Immature natural killer cell (primary cell): Measurements from ENCODE around the gene HEATR5A. TPM values are rescaled to one million over a fixed set of nuclear protein-coding genes. Genes with fewer than 3 reads are reported as not detected.

Source experiments
- DNase-seq, 3 donors: peaks; one replicate each; pipeline ENCODE4 v3.0.0; 2022; ENCODE audit warnings: mixed read lengths in 1 of 3
- H3K27ac Mint-ChIP-seq, 6 donors: one replicate each; pipeline ENCODE4 v1.8.0; 2020; ENCODE audit warnings: mixed read lengths in 6 of 6, mild to moderate bottlenecking in 5 of 6, inconsistent platforms in 4 of 6, moderate library complexity in 3 of 6
- H3K27me3 Mint-ChIP-seq, 3 donors: one replicate each; pipeline ENCODE4 v1.8.0; 2020 to 2021; ENCODE audit warnings: low read depth in 3 of 3, mild to moderate bottlenecking in 3 of 3, mixed read lengths in 3 of 3, moderate library complexity in 3 of 3, inconsistent platforms in 1 of 3
- H3K36me3 Mint-ChIP-seq, 3 donors: one replicate each; pipeline ENCODE4 v1.8.0; 2020; ENCODE audit warnings: mixed read lengths in 3 of 3, inconsistent platforms in 2 of 3, mild to moderate bottlenecking in 2 of 3
- H3K4me1 Mint-ChIP-seq, 2 donors: one replicate each; pipeline ENCODE4 v1.8.0; 2020; ENCODE audit warnings: inconsistent platforms in 2 of 2, mild to moderate bottlenecking in 2 of 2, mixed read lengths in 2 of 2, moderate library complexity in 1 of 2
- H3K4me3 Mint-ChIP-seq, 5 donors: one replicate each; pipeline ENCODE4 v1.8.0; 2020; ENCODE audit warnings: mild to moderate bottlenecking in 5 of 5, mixed read lengths in 5 of 5, inconsistent platforms in 3 of 5, moderate library complexity in 3 of 5
- H3K9me3 Mint-ChIP-seq, 6 donors: one replicate each; pipeline ENCODE4 v1.8.0; 2020; ENCODE audit warnings: mild to moderate bottlenecking in 6 of 6, mixed read lengths in 6 of 6, inconsistent platforms in 4 of 6, moderate library complexity in 3 of 6
- polyA plus RNA-seq, 3 donors: library from polyadenylated mRNA; unstranded; fragments of 300-500 nt; fragmentation: Illumina TruSeq; gene quantifications; one replicate each; pipeline ENCODE4 v1.2.3, GENCODE V29; 2021

Gene HEATR5A
- polyA plus RNA-seq, 3 donors from 2014 or later, result 7.7 to 8.9 (median 8.9) TPM

DNA sequence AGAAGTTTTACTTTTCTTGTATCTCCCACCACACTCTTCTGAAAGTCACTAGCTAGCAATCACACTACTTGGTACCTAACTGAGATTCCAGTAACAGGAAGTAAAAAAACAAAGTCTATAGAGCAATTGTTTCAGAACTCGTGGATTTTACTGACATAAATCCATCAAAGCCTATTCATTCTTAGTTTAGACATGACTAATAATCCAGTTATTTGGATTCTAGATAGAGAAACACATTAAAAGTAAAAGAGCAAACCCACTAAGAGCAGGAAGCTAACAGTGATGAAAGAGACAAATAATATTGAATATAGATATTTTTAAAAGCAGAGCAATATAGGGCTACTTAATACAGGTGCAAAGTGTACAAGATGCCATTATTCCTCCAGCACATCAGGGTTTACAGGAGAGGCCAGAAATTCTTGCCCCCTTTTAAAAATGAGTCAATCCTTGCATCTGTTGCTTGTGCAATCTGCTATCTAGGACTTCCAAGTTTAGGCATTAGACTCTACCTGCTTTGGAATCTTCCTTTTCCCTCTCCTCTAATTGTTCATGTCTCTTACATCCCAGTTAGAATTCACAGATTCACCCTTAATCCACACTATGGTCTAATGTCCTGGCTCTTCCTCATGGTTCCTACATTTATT, 6.0 kb downstream of the HEATR5A start:
- H3K36me3 Mint-ChIP-seq, result peaks cover 0 to 4% (median 0%) of the 10 kb centered on the region in 3 donors
- H3K4me3 Mint-ChIP-seq, result no peak overlapping the region
- peaks cover 0 to 2% (median 0%) of the 10 kb centered on the region in 3 donors for H3K27me3 Mint-ChIP-seq
- no peak overlapping the region for H3K27ac Mint-ChIP-seq
- no peak for DNase-seq
- H3K4me1 Mint-ChIP-seq, result peaks cover 7 to 32% of the 10 kb centered on the region in 2 donors
- H3K9me3 Mint-ChIP-seq, result no peaks in the 10 kb centered on the region

GRCh38 chr14:31411218-31411727, 9.1 kb downstream of the HEATR5A start:
- no peaks in the 10 kb centered on the region for H3K27me3 Mint-ChIP-seq
- H3K4me3 Mint-ChIP-seq, result no peak overlapping the region
- peaks cover 0 to 15% of the 10 kb centered on the region in 2 donors for H3K4me1 Mint-ChIP-seq
- H3K9me3 Mint-ChIP-seq, result no peaks in the 10 kb centered on the region
- no peak for DNase-seq
- peaks cover 0 to 4% (median 0%) of the 10 kb centered on the region in 3 donors for H3K36me3 Mint-ChIP-seq
- no peak overlapping the region for H3K27ac Mint-ChIP-seq

DNA sequence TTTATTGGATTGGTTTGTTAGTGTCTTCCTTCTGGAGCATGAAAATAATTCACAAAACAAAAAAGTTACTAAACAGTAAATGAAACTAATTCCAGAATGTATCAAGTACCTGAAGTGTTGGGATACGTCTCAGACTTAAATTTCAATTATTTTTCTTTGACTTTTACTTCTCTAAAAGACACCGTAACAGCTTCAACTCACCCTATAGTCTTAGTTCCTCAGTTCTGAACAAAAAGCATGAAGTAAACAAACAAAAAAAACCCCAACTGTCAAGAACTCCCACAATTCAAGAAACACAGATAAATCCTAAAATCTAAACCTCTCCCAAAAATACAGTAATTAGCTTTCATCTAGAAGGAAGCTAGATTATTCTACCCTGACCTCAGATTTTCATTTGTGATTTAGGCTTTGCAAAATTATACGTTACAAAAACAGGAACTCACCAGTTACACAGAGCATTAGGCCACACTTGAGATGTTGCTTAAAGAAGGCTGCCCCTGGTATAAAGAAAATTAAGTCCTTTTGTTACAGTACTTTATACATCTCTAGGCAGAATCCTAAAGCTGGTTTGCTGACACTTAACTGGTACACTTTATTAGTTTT, 10.2 kb downstream of the HEATR5A start:
- peak overlapping the region in 1 of 6 donors; percentile 13 for H3K27ac Mint-ChIP-seq
- H3K4me1 Mint-ChIP-seq, result peaks cover 0 to 15% of the 10 kb centered on the region in 2 donors

DNA sequence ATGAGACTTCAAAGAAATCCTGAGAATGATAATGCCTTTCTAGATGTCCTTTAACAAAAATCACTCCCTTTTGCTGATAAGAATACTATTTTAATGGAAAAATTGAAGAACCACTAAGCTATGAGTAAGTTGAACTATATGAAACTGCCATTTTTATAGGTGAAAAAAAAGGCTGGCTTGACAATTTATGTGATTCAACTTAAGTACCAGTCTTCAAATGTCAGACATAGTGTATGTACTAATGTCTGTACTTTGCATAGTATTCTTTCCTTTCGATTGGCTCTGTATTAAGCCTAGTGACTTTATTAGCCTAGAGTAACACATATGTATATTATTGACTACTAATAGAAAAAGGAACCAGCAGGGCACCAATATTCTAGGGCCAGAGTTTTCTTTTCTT, 11.9 kb downstream of the HEATR5A start:
- H3K4me3 Mint-ChIP-seq, result no peak overlapping the region
- peaks cover 0 to 4% (median 0%) of the 10 kb centered on the region in 3 donors for H3K36me3 Mint-ChIP-seq
- DNase-seq, result no peak
- H3K9me3 Mint-ChIP-seq, result no peaks in the 10 kb centered on the region
- H3K27me3 Mint-ChIP-seq, result no peaks in the 10 kb centered on the region
- no peak overlapping the region for H3K27ac Mint-ChIP-seq
- peaks cover 0 to 7% of the 10 kb centered on the region in 2 donors for H3K4me1 Mint-ChIP-seq

More for the DNA sequence above, 10.2 kb downstream of the HEATR5A start:
- H3K9me3 Mint-ChIP-seq, result no peaks in the 10 kb centered on the region
- H3K4me3 Mint-ChIP-seq, result peak overlapping the region in 1 of 5 donors; percentile 14
- H3K27me3 Mint-ChIP-seq, result no peaks in the 10 kb centered on the region
- peaks cover 0 to 4% (median 0%) of the 10 kb centered on the region in 3 donors for H3K36me3 Mint-ChIP-seq
- DNase-seq, result no peak

DNA sequence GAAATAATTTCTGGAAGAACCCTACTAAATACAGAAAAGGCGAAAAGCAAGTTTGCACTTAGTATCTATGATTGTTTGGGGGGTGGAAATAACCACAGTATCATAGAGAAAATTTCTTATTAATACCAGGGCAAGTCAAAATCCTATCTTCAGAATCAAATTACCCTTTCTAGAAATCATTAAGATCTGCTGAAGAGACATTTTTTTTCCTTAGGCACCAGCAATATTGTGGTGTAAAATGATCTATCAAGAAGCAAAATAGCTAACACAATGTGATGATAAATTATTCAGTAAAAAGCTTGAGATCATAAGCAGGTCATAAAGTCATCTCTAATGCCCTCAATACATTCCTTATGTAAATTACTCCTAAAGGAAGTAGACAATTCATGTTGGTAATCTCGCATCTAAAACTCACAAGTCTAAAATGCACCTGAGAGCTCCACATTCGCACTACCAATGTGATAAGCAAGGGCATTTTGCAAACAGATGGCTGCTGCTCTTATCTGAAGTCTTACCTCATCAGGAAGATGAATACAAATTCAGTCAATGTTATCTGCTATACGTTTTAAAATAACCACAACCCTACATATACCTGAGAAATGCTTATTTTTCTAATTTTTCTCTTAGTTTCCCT, 14.6 kb downstream of the HEATR5A start:
- Mint-ChIP-seq H3K4me1 (peaks cover 0 to 7% of the 10 kb centered on the region in 2 donors), H3K9me3 (no peaks in the 10 kb centered on the region), H3K36me3 (peaks cover 3 to 11% (median 4%) of the 10 kb centered on the region in 3 donors), H3K4me3 (no peak overlapping the region), H3K27ac (no peak overlapping the region), H3K27me3 (peaks cover 0 to 2% (median 0%) of the 10 kb centered on the region in 3 donors)
- no peak for DNase-seq

DNA sequence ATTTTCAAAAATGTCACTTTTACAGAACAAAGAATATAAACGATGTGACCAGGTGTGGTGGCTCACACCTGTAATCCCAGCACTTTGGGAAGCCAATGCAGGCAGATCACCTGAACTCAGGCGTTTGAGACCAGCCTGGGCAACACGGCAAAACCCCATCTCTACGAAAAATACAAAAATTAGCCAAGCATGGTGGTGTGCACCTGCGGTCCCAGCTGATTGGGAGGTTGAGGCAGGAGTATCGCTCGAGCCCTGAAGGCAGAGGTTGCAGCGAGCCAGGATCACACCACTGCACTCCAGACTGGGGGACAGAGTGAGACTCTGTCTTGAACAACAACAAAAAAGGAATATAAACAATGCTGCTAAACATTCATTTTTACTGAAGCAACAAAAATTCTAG, 15.2 kb downstream of the HEATR5A start:
- H3K4me1 Mint-ChIP-seq, result peaks cover 0 to 2% of the 10 kb centered on the region in 2 donors
- no peaks in the 10 kb centered on the region for H3K9me3 Mint-ChIP-seq
- H3K27me3 Mint-ChIP-seq, result peaks cover 0 to 2% (median 0%) of the 10 kb centered on the region in 3 donors
- H3K4me3 Mint-ChIP-seq, result no peak overlapping the region
- H3K27ac Mint-ChIP-seq, result no peak overlapping the region
- no peak for DNase-seq
- H3K36me3 Mint-ChIP-seq, result peaks cover 6 to 12% (median 6%) of the 10 kb centered on the region in 3 donors

GRCh38 chr14:31403707-31404106, 16.6 kb downstream of the HEATR5A start:
- H3K27me3 Mint-ChIP-seq, result peaks cover 0 to 2% (median 0%) of the 10 kb centered on the region in 3 donors
- H3K27ac Mint-ChIP-seq, result no peak overlapping the region

GRCh38 chr14:31402764-31403439, 17.4 kb downstream of the HEATR5A start:
- Mint-ChIP-seq H3K36me3 (peaks cover 16 to 23% (median 21%) of the 10 kb centered on the region in 3 donors), H3K4me3 (no peak overlapping the region), H3K27ac (no peak overlapping the region), H3K9me3 (no peaks in the 10 kb centered on the region), H3K27me3 (peaks cover 0 to 2% (median 0%) of the 10 kb centered on the region in 3 donors), H3K4me1 (no peaks in the 10 kb centered on the region)
- no peak for DNase-seq

More at GRCh38 chr14:31403707-31404106, 16.6 kb downstream of the HEATR5A start:
- Mint-ChIP-seq H3K4me1 (no peaks in the 10 kb centered on the region), H3K4me3 (no peak overlapping the region), H3K36me3 (peaks cover 9 to 15% (median 13%) of the 10 kb centered on the region in 3 donors), H3K9me3 (no peaks in the 10 kb centered on the region)
- no peak for DNase-seq

- Mint-ChIP-seq H3K36me3 (peaks cover 21 to 27% (median 24%) of the 10 kb centered on the region in 3 donors), H3K27me3 (peaks cover 0 to 2% (median 0%) of the 10 kb centered on the region in 3 donors), H3K4me3 (no peak overlapping the region), H3K9me3 (no peaks in the 10 kb centered on the region), H3K4me1 (no peaks in the 10 kb centered on the region), H3K27ac (no peak overlapping the region)
- no peak for DNase-seq
Measured at GRCh38 chr14:31401369-31401932, 18.9 kb downstream of the HEATR5A start.

GRCh38 chr14:31400031-31400638, 20.2 kb downstream of the HEATR5A start:
- Mint-ChIP-seq H3K27ac (peak overlapping the region in 1 of 6 donors; percentile 54), H3K27me3 (peaks cover 0 to 2% (median 0%) of the 10 kb centered on the region in 3 donors), H3K9me3 (no peaks in the 10 kb centered on the region), H3K36me3 (peaks cover 22 to 30% (median 24%) of the 10 kb centered on the region in 3 donors), H3K4me3 (no peak overlapping the region), H3K4me1 (no peaks in the 10 kb centered on the region)
- no peak for DNase-seq

- DNase-seq, result no peak
- Mint-ChIP-seq H3K9me3 (no peaks in the 10 kb centered on the region), H3K27me3 (no peaks in the 10 kb centered on the region), H3K4me1 (no peaks in the 10 kb centered on the region), H3K36me3 (peaks cover 27 to 34% (median 27%) of the 10 kb centered on the region in 3 donors), H3K27ac (no peak overlapping the region), H3K4me3 (no peak overlapping the region)
Measured at GRCh38 chr14:31395572-31396205, 24.7 kb downstream of the HEATR5A start.

DNA sequence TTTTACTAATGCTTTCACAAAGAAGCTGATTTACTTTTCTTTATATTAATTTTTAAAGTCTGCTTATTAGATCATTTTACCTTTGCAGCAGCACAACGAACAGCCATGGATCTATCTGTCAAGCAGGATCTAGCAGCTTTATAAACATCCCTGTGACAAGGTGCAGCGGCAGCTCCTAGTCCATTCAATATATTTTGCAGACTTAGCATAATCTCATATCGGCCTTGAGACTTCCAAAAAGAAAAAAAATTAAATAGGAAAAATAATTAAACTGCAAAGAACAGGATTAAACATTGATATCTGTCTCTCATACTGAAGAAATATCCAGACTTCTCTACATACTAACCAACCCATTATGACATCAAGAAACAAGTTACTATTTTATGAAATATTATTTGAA, 25.2 kb downstream of the HEATR5A start:
- H3K27me3 Mint-ChIP-seq, result no peaks in the 10 kb centered on the region
- peaks cover 24 to 33% (median 26%) of the 10 kb centered on the region in 3 donors for H3K36me3 Mint-ChIP-seq
- H3K4me1 Mint-ChIP-seq, result no peaks in the 10 kb centered on the region
- H3K27ac Mint-ChIP-seq, result no peak overlapping the region
- no peaks in the 10 kb centered on the region for H3K9me3 Mint-ChIP-seq
- DNase-seq, result no peak
- no peak overlapping the region for H3K4me3 Mint-ChIP-seq
